HCT116 (cell line): ENCODE measurements around the gene ROBO1.

Experiments
- CBX3 ChIP-seq: IDR thresholded peaks from 2 replicates; pipeline ENCODE4 v1.6.1; 2012; ENCODE audit warnings: low read depth
- CEBPB ChIP-seq: IDR thresholded peaks from 2 replicates; pipeline ENCODE4 v1.6.1; 2012; ENCODE audit warnings: low read depth
- CTCF ChIP-seq, 3 experiments: fragments of 200-600 bp in 1 of 3; sonication (generic) in 1 of 3; IDR thresholded peaks in 2 of 3; conservative IDR thresholded peaks in 1 of 3; 2 replicates each; pipeline ENCODE4 v1.5.1; 2012 to 2017; ENCODE audit warnings: low read depth in 2 of 3, low read length in 2 of 3, antibody characterized with exemption in 1 of 3, borderline replicate concordance in 1 of 3, control low read depth in 1 of 3, mild to moderate bottlenecking in 1 of 3, mixed read lengths in 1 of 3, mixed run types in 1 of 3, moderate library complexity in 1 of 3; ENCODE audit not compliant: insufficient read depth in 1 of 3
- EZH2 ChIP-seq: fragments of 200-600 bp; sonication (generic); IDR thresholded peaks from 2 replicates; pipeline ENCODE4 v1.6.1; 2017; ENCODE audit warnings: antibody characterized with exemption, mixed run types
- POLR2A ChIP-seq: IDR thresholded peaks from 2 replicates; pipeline ENCODE4 v1.7.0; 2011; ENCODE audit warnings: borderline replicate concordance; ENCODE audit not compliant: insufficient read depth, insufficient read length; ENCODE audit errors: extremely low read depth
- SIN3A ChIP-seq: IDR thresholded peaks from 2 replicates; pipeline ENCODE4 v1.6.1; 2012; ENCODE audit warnings: low read depth
- ZBTB33 ChIP-seq: IDR thresholded peaks from 2 replicates; pipeline ENCODE4 v1.6.1; 2011; ENCODE audit warnings: mild to moderate bottlenecking, low read length, moderate library complexity; ENCODE audit not compliant: insufficient replicate concordance; ENCODE audit errors: extremely low read depth

- TF ChIP-seq CTCF (IDR thresholded peaks at IDR 0.05 in 2 of 3, conservative IDR thresholded peaks at IDR 0.05 in 1 of 3; ENCODE audit: borderline replicate concordance in 1 of 3, insufficient read depth in 1 of 3, low read depth in 2 of 3, low read length in 2 of 3) = no peak
- TF ChIP-seq CBX3 = no peak
- no peak for TF ChIP-seq ZBTB33
- no peak for TF ChIP-seq SIN3A
- no peak for TF ChIP-seq CEBPB
- TF ChIP-seq EZH2 = no peak
- no peak for TF ChIP-seq POLR2A
Observed at GRCh38 chr3:78792212-78792611, 975.6 kb downstream of the ROBO1 start.
